GM21423 (cell line): ENCODE data around the gene ARHGEF12.

Source experiments
- ATAC-seq: cut with Tn5 transposase; IDR thresholded peaks from one replicate; pipeline ENCODE4 v1.9.1; 2021; ENCODE audit warnings: mild to moderate bottlenecking, moderate library complexity; ENCODE audit not compliant: unreplicated experiment

The ARHGEF12 gene

GRCh38 chr11:120316880-120317688 is 19.1 kb upstream of the ARHGEF12 start:
- ATAC-seq = no peak

DNA sequence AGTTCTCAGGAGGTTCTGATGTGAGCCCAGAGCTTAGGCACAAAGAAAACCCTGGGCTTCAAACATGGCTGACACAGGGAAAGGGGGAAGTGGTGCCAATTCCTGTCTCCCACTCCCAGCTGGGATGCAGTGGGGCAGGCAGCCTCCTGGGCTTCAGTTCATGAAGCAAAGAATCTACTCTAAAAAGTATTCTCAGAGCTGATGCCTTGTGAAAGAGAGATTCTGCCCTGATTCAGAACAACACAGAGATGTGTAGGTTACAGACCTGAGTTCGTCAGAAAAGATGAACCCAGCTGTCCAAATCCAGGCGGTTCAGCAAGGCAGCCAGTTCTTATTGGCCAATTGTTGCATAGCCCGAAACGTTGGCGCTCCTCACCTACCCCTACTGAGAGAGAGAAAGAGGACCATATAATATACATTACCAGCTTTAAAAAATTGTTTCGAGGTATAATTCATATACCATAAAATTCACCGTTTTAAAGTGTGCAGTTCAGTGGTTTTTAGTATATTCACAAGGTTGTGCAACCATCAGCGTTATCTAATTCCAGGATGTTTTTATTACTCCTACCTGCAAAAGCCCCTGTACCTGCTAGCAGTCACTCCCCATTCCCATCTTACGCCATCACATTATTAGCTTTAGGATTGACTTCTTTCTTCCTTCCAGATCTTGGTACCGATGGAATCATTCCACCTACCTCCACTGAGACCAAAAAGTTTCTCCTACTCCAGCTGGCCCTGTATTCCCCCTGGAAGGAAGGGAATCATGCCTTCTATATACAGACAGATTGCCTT is 18.3 kb upstream of the ARHGEF12 start:
- ATAC-seq = no peak

- no peak for ATAC-seq
These were observed 17.3 kb upstream of the ARHGEF12 start for GRCh38 chr11:120318906-120319305.

- ATAC-seq = no peak
These were observed 11.0 kb upstream of the ARHGEF12 start, which contains the start of gene TLCD5 for GRCh38 chr11:120324932-120325810. TSS of gene TLCD5 (plus strand) at chr11:120325299. CDS start at chr11:120327442, 2,143 bp downstream.

DNA sequence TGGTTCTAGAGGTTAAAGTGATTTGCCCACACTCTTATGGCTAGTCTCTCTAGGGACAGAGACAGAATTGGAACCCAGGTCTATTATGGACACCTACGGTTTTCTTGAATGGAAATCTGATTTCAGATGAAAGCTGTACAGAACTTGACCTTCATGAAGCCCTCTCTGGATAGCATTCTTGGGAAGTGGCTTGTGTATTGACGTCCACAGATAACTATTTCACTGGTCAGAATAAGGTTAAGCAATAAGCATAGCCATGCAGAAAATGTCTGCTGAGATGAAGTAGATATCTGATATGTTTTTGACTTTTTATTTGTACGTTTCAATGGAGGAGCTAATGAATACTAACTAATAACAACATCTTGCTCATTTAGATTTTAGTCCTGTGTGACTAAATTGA is 10.0 kb upstream of the ARHGEF12 start:
- no peak for ATAC-seq

GRCh38 chr11:120326845-120327281 is 9.3 kb upstream of the ARHGEF12 start:
- ATAC-seq = no peak

DNA sequence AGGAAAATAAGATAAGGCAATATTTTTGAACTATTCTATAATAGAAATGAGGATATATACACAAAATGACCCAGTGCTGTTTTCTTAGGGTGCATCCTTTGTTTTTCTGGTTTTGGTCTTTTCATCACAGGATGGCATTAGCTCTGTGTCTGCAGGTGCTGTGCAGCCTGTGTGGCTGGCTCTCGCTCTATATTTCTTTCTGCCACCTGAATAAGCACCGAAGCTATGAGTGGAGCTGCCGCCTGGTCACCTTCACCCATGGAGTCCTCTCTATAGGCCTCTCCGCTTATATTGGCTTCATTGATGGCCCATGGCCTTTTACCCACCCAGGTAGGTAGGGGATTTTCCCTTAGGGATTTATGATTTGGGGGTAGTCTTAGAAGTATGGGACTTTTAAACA is 8.9 kb upstream of the ARHGEF12 start:
- ATAC-seq = no peak

DNA sequence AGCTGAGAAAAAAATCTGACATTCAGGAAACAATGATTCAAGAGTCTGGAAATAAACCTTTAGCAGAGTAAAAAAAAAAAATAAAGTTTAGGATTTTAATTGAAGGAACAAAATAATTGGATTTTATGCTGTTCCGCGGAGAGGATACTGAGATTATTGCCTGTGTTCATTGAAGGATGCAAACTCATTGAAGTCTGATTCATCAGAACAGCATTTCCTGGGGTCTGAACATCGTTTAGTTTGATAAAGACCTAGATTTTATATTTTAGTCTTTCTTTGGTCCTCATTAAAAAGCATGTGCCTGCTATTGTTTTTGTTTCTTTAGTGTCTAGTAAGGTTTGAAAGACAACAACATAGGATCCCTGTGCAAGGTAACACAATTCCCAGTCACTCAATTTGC is 6.7 kb upstream of the ARHGEF12 start:
- ATAC-seq = no peak

- no peak for ATAC-seq
These were observed 6.2 kb upstream of the ARHGEF12 start for GRCh38 chr11:120330045-120330444.

DNA sequence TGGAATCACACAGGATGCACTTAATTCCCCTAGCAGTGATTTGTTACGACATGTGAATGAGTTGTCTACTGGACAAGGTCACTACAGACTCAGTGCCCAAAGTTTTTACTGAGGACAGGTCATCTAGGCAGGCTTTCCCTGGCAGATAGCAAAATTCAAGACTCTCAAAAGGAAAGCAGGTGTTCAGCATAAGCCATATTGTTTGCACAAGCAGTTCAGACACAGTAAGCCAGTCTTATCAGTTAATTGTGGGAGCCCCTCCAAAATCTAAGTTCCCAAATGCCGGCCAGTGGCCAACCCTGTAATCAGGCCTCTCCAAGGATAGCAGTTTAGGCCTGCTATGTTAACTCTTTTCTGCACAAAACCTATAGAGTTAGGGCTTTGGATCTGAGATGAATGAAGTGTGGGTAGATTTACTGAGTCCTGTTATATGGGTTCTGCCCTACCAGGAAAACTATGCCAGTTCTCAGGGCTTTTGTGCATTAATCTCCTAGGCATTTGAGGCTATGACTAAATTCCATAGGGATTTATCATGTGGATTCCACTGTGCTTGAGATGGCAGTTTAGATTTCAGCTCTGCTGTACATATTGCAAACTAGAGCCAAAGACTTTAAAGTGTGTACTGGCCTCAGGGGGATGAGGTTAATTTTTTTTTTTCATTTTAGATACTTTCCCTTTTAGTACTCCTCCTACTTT is 4.8 kb upstream of the ARHGEF12 start:
- no peak for ATAC-seq

DNA sequence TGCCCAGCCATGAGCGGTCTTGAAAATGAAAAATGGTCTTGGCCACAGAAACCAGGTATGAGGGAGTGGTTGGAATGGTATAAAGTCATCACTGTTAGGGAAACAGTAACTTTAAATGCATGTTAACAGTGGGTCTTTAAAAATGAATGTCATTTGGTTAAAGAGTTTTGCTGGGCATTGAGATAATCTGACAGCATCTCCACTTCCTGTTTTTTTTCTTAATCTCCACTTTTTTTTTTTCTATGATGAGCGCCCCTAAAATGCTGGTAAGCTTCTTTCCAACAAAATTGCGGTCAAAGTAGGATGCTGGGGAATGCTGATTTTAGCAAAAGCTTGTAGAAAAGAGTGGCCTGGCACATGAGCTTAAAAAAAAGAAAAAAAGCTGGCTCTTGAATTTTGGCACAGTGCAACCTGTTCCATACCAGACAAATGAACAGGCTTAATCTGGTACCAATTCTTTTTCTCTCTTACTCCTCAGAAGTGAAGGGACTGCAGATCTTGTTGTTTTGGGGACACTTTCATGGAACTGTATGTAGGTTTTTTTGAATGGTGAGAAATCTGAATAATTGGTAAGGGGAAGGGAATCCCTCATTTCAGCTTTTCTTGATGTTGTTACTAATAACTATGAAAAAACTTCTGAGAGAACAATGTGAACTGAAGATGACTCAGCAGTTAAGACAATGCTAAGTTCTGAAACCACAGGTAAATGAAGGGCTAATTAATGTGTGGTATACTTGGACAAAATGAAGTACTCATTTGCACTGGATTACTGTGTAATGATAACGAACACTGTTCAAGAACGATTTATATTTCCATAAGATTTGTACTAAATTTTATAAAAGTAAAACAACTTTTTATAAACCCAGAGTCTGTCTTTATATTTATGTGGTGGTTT is 3.1 kb upstream of the ARHGEF12 start:
- ATAC-seq = no peak

- ATAC-seq = no peak
These were observed 2.4 kb upstream of the ARHGEF12 start for GRCh38 chr11:120333801-120334200.

- ATAC-seq = no peak
These were observed 1.9 kb upstream of the ARHGEF12 start for GRCh38 chr11:120334332-120334731.

DNA sequence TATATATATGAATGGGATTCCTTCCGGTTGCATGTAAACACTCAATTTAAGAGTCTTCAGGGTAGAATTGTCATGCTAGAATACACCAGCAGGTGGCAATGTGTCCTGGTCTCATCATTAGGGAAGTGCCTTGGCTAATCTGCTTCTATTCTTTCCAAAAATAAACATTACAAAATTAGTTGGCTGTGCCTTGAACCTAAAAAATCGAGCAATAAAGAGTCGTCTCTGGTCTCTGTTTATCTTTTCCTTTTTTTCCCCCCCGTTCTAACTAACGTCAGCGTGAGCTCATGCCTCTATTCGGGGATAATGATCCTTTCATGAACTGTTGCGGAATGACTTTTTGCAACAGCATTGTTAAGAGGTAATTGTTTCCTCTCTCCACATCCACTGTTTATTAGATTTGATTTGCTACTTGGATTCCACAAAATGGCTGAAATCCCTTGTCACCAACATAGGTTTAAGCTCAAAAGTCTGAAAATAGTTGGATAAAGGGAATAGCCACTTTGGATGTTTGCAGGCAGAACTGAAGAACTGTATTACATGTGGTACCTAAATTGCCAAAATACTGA is 1.2 kb upstream of the ARHGEF12 start:
- no peak for ATAC-seq

- ATAC-seq = peak; percentile 19
These were observed 681 bp upstream of the ARHGEF12 start for GRCh38 chr11:120335556-120335907.

DNA sequence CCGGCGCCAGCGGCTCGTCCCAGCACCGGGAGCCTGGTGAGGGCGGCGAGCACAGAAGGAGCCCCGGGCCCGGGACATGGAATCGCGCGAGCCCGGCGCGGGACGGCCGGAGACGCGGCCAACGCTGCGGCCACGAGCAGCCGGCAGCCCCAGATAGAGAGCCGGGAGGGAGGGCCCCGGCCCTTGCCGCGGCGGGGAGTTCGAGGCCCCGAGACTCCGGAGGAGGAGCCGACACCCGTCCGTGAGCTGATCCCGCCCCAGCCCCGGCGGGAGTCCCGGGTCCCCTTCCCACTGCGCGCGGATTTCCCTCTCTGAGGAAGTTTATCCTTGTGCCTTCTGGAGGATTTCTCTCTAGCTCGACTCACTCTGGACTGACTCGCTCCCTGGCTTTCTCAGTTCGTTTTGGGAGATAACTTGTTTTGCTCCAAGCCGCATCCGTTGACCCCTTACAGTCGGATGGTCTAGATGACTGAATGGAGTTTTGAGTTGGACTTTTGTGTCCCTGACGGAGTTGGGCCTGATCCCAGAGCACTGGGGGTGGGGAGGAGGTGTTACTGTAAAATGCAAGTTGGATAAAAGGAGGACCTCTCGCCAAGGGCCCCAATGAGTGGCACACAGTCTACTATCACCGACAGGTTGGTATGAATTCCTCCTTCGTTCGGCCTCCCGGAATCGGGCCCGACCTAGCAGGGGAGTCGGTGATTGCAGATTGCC is 585 bp downstream of the ARHGEF12 start:
- peak; percentile 34 for ATAC-seq

DNA sequence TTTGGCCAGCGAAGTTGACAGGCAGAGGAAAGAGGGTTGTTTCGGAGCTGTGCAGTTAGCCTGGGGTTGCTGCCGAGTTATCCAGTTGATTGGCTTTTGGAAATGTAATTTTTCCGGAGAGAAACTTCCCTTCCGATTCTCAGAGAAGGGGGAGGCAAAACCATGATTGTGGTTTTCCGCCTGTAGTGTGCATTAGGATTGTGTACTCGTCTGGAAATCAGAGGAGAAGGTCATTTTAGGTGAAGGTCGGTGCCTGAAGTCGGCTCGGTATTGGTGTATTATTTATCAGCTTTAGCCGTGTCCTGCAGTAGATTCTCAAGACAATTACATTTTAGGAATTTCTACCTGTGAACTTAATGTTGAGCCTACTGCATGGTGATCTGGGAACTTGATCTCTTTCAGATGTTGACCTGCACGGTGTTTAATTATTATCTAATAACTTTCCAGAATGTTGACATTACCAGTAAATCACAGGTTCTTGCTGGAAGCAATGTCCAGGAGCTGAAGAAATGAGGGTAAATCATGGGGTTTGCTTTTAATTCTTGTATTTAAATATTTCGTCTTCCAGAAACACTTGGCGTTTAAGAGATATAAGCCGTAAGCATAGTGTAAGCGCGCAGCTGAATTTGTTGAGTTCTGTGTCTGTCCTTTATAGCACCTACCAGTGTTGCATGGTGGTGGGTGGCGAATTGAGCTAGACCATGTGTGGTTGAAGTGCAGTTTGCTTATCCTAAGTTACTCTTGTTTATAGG is 1.3 kb downstream of the ARHGEF12 start:
- no peak for ATAC-seq
